HepG2 (cell line): Measurements from ENCODE around the gene ZKSCAN2. TPM values are rescaled to one million over a fixed set of nuclear protein-coding genes. Genes with fewer than 3 reads are reported as not detected.

Experiments
- ATM ChIP-seq: fragments of 450-650 bp; IDR thresholded peaks from 2 replicates; pipeline ENCODE4 v1.7.1; 2017; ENCODE audit warnings: mild to moderate bottlenecking, borderline replicate concordance
- BCL6 ChIP-seq: IDR thresholded peaks from 2 replicates; pipeline ENCODE4 v1.6.1; 2016; ENCODE audit warnings: missing genetic modification reagents, missing compliant biosample characterization
- CREB1 ChIP-seq, 2 experiments: fragments of 450-650 bp in 1 of 2; IDR thresholded peaks; 2 replicates each; pipeline ENCODE4 v1.6.1; 2016 to 2017; ENCODE audit warnings: control low read depth in 1 of 2, mild to moderate bottlenecking in 1 of 2, missing compliant biosample characterization in 1 of 2, missing genetic modification characterization in 1 of 2
- CTCF ChIP-seq: sonication (generic); formaldehyde crosslinking; IDR thresholded peaks from 2 replicates; pipeline ENCODE4 v1.5.0; 2020; ENCODE audit warnings: mild to moderate bottlenecking, missing genetic modification reagents, moderate library complexity
- ESRRA ChIP-seq: sonication (generic); formaldehyde crosslinking; IDR thresholded peaks from 2 replicates; pipeline ENCODE4 v1.5.1; 2020; ENCODE audit warnings: mild to moderate bottlenecking, low read depth, missing genetic modification reagents
- HNRNPH1 ChIP-seq: fragments of 200-400 bp; formaldehyde crosslinking; optimal IDR thresholded peaks from 2 replicates; pipeline ENCODE3; 2017; ENCODE audit warnings: mild to moderate bottlenecking, low read depth, low read length
- KLF12 ChIP-seq: sonication (generic); formaldehyde crosslinking; IDR thresholded peaks from 2 replicates; pipeline ENCODE4 v1.4.0; 2020; ENCODE audit warnings: missing genetic modification reagents, borderline replicate concordance
- KLF9 ChIP-seq: IDR thresholded peaks from 2 replicates; pipeline ENCODE4 v1.6.1; 2016; ENCODE audit warnings: low read depth
- MAFG ChIP-seq: sonication (generic); formaldehyde crosslinking; IDR thresholded peaks from 2 replicates; pipeline ENCODE4 v1.5.1; 2020; ENCODE audit warnings: mild to moderate bottlenecking, missing genetic modification reagents
- MAZ ChIP-seq, 2 experiments: sonication (generic) in 1 of 2; formaldehyde crosslinking in 1 of 2; IDR thresholded peaks; 2 replicates each; pipeline versions ENCODE4 v1.5.0 to v1.6.1; 2012 to 2020; ENCODE audit warnings: low read depth in 2 of 2, mild to moderate bottlenecking in 2 of 2, borderline replicate concordance in 1 of 2, improper control_type of control experiment in 1 of 2, low read length in 1 of 2, missing genetic modification reagents in 1 of 2, moderate library complexity in 1 of 2
- MED8 ChIP-seq: sonication (generic); formaldehyde crosslinking; IDR thresholded peaks from 2 replicates; pipeline ENCODE4 v1.8.1; 2023; ENCODE audit warnings: mild to moderate bottlenecking, missing genetic modification reagents; ENCODE audit not compliant: insufficient replicate concordance
- NFATC3 ChIP-seq: sonication (generic); formaldehyde crosslinking; IDR thresholded peaks from 2 replicates; pipeline ENCODE4 v1.5.1; 2020; ENCODE audit warnings: mild to moderate bottlenecking, missing genetic modification reagents
- NFE2 ChIP-seq: sonication (generic); formaldehyde crosslinking; IDR thresholded peaks from 2 replicates; pipeline ENCODE4 v1.4.0; 2020; ENCODE audit warnings: missing genetic modification reagents
- NR2F2 ChIP-seq: IDR thresholded peaks from 2 replicates; pipeline ENCODE4 v1.6.1; 2012; ENCODE audit warnings: low read depth, inconsistent platforms, borderline replicate concordance
- NRL ChIP-seq: sonication (generic); formaldehyde crosslinking; IDR thresholded peaks from 2 replicates; pipeline ENCODE4 v1.5.0; 2020; ENCODE audit warnings: missing genetic modification reagents, mild to moderate bottlenecking, moderate library complexity, borderline replicate concordance
- PHF21A ChIP-seq: sonication (generic); formaldehyde crosslinking; IDR thresholded peaks from 2 replicates; pipeline ENCODE4 v1.5.0; 2020; ENCODE audit warnings: mild to moderate bottlenecking, missing genetic modification reagents
- SETDB1 ChIP-seq: sonication (generic); formaldehyde crosslinking; IDR thresholded peaks from 2 replicates; pipeline ENCODE4 v1.5.1; 2020; ENCODE audit warnings: missing genetic modification reagents, mild to moderate bottlenecking, borderline replicate concordance
- SNAPC2 ChIP-seq: sonication (generic); formaldehyde crosslinking; IDR thresholded peaks from 2 replicates; pipeline ENCODE4 v1.8.1; 2022; ENCODE audit warnings: mild to moderate bottlenecking, missing genetic modification reagents
- ZBTB21 ChIP-seq: sonication (generic); formaldehyde crosslinking; IDR thresholded peaks from 2 replicates; pipeline ENCODE4 v1.4.0; 2020; ENCODE audit warnings: missing genetic modification reagents
- ZNF468 ChIP-seq: sonication (generic); formaldehyde crosslinking; IDR thresholded peaks from 2 replicates; pipeline ENCODE4 v1.8.0; 2022; ENCODE audit warnings: mild to moderate bottlenecking, moderate library complexity, missing genetic modification reagents
- ZNF772 ChIP-seq: sonication (generic); formaldehyde crosslinking; IDR thresholded peaks from 2 replicates; pipeline ENCODE4 v1.5.0; 2020; ENCODE audit warnings: mild to moderate bottlenecking, missing genetic modification reagents
- polyA plus RNA-seq, 8 experiments: library from polyadenylated mRNA; depleted of rRNA in 3 of 8; stranded (reverse) in 7 of 8; unstranded in 1 of 8; fragments of >200 nt; fragmentation: Illumina TruSeq in 4 of 8; extraction: Trizol in 4 of 8; gene quantifications; 2 replicates each; pipeline versions ENCODE4 v1.2.1 to v1.2.3, GENCODE V29; 2011 to 2016; ENCODE audit warnings: low read depth in 4 of 8, missing spikeins in 1 of 8, mixed read lengths in 1 of 8; ENCODE audit not compliant: insufficient read depth in 1 of 8
- total RNA-seq, 5 experiments: library from RNA; depleted of rRNA; stranded (reverse); fragments of >200 nt; fragmentation: Illumina TruSeq; extraction: Trizol; gene quantifications; 2 replicates each; pipeline ENCODE4 v1.2.3, GENCODE V29; 2016; ENCODE audit warnings: low read depth in 1 of 5
- TF ChIP-seq, protein P1 (sequence below): sonication (generic); formaldehyde crosslinking; IDR thresholded peaks from 2 replicates; pipeline ENCODE4 v1.9.0; 2021; ENCODE audit warnings: missing genetic modification reagents, borderline replicate concordance
- TF ChIP-seq, protein P2 (sequence below): sonication (generic); formaldehyde crosslinking; IDR thresholded peaks from 2 replicates; pipeline ENCODE4 v1.4.0; 2020; ENCODE audit warnings: missing genetic modification reagents, borderline replicate concordance
- TF ChIP-seq, protein P3 (sequence below): IDR thresholded peaks from 2 replicates; pipeline ENCODE4 v1.6.1; 2012; ENCODE audit warnings: low read depth, low read length, improper control_type of control experiment

Gene ZKSCAN2
- total and polyA plus RNA-seq, 2 of the 13 experiments (the other 11 are each of a cell fraction or from before 2014, with no cell fraction given): 4.2 to 11.1 TPM

- TF ChIP-seq, protein P1, sequence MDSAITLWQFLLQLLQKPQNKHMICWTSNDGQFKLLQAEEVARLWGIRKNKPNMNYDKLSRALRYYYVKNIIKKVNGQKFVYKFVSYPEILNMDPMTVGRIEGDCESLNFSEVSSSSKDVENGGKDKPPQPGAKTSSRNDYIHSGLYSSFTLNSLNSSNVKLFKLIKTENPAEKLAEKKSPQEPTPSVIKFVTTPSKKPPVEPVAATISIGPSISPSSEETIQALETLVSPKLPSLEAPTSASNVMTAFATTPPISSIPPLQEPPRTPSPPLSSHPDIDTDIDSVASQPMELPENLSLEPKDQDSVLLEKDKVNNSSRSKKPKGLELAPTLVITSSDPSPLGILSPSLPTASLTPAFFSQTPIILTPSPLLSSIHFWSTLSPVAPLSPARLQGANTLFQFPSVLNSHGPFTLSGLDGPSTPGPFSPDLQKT (CRISPR knock-in tag): no peak
- TF ChIP-seq ZNF772 (peak; percentile 58; the same call in 1 of the 2 replicates), BCL6 (CRISPR knock-in tag) (0 out of 2 replicates have a peak, but pooled peaks have one; percentile 17), MED8 (CRISPR knock-in tag) (no peak), MAZ (IDR thresholded peaks at IDR 0.05; ENCODE audit: borderline replicate concordance, low read depth, low read length) (peak; percentile 83), MAZ (CRISPR knock-in tag; IDR thresholded peaks at IDR 0.05; ENCODE audit: low read depth) (peak; percentile 75), PHF21A (no peak), SNAPC2 (no peak), CTCF (CRISPR knock-in tag) (no peak), CREB1 (IDR thresholded peaks at IDR 0.05) (no peak), CREB1 (CRISPR knock-in tag; IDR thresholded peaks at IDR 0.05) (no peak), NRL (CRISPR knock-in tag) (no peak; the same call in 1 of the 2 replicates), NFE2 (0 out of 2 replicates have a peak, but pooled peaks have one; percentile 26), ZBTB21 (CRISPR knock-in tag) (no peak), ATM (no peak), KLF9 (CRISPR knock-in tag) (peak; percentile 99), NFATC3 (no peak), HNRNPH1 (no peak), MAFG (CRISPR knock-in tag) (no peak), SETDB1 (no peak), NR2F2 (no peak; the same call in 1 of the 2 replicates), ZNF468 (CRISPR knock-in tag) (peak; percentile 52; the same call in 1 of the 2 replicates), ESRRA (CRISPR knock-in tag) (peak; percentile 41; the same call in 1 of the 2 replicates), KLF12 (CRISPR knock-in tag) (peak; percentile 97)
- TF ChIP-seq, protein P2, sequence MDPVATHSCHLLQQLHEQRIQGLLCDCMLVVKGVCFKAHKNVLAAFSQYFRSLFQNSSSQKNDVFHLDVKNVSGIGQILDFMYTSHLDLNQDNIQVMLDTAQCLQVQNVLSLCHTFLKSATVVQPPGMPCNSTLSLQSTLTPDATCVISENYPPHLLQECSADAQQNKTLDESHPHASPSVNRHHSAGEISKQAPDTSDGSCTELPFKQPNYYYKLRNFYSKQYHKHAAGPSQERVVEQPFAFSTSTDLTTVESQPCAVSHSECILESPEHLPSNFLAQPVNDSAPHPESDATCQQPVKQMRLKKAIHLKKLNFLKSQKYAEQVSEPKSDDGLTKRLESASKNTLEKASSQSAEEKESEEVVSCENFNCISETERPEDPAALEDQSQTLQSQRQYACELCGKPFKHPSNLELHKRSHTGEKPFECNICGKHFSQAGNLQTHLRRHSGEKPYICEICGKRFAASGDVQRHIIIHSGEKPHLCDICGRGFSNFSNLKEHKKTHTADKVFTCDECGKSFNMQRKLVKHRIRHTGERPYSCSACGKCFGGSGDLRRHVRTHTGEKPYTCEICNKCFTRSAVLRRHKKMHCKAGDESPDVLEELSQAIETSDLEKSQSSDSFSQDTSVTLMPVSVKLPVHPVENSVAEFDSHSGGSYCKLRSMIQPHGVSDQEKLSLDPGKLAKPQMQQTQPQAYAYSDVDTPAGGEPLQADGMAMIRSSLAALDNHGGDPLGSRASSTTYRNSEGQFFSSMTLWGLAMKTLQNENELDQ (CRISPR knock-in tag): no peak
- TF ChIP-seq, protein P3, sequence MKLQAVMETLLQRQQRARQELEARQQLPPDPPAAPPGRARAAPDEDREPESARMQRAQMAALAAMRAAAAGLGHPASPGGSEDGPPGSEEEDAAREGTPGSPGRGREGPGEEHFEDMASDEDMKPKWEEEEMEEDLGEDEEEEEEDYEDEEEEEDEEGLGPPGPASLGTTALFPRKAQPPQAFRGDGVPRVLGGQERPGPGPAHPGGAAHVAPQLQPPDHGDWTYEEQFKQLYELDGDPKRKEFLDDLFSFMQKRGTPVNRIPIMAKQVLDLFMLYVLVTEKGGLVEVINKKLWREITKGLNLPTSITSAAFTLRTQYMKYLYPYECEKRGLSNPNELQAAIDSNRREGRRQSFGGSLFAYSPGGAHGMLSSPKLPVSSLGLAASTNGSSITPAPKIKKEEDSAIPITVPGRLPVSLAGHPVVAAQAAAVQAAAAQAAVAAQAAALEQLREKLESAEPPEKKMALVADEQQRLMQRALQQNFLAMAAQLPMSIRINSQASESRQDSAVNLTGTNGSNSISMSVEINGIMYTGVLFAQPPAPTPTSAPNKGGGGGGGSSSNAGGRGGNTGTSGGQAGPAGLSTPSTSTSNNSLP: no peak
These were observed at the start of gene ZKSCAN2 (continued) for GRCh38 chr16:25257470-25257955.
